ENCODE data around the gene TVP23A. TPM values are rescaled to one million over a fixed set of nuclear protein-coding genes. Genes with fewer than 3 reads are reported as not detected.
"Not testable (repeated sequence)": the region's sequence is repeated elsewhere in the genome, so short reads cannot be mapped to it uniquely, and the experiment has no call there.

TVP23A gene
- polyA plus RNA-seq, 4 donors: 0.73 to 1.5 TPM; not detected in 2

DNA sequence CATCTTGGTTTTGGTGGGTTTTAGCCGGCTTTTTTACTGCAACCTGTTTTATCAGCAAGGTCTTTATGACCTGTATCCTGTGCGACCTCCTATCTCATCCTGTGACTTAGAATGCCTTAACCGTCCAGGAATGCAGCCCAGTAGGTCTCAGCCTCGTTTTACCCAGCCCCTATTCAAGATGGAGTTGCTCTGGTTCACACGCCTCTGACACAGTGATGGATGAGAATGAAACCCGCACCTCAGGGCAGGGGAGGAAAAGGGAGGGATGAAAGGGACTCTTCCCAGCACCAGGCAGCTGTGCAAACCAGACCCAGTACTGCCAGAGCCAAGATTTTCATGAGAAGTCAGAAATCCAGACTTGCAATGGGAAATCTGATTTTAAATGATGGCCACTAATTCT lies 41.7 kb downstream of the TVP23A start:
- not testable (repeated sequence) for DNase-seq; FAIRE-seq; H3K9me3 ChIP-seq (ENCODE audit: control insufficient read depth in 2 of 2, insufficient read depth in 1 of 2, low read depth in 1 of 2, low read length in 1 of 2); H3K4me1 ChIP-seq (ENCODE audit: control insufficient read depth in 3 of 3, insufficient read depth in 2 of 3, low read depth in 1 of 3, low read length in 2 of 3); H3K36me3 ChIP-seq (ENCODE audit: control insufficient read depth in 3 of 3, insufficient read depth in 2 of 3, low read depth in 1 of 3, low read length in 3 of 3); H3K4me3 ChIP-seq (ENCODE audit: low read depth in 1 of 3, low read length in 3 of 3); H3K27me3 ChIP-seq (ENCODE audit: control insufficient read depth in 3 of 3, insufficient read depth in 3 of 3, low read length in 3 of 3); H3K27ac ChIP-seq (ENCODE audit: low read depth in 1 of 3, low read length in 2 of 3)
- 65 to 79% (median 74%) methylated on average over 6 of the region's 6 CpGs for WGBS, 3 donors

DNA sequence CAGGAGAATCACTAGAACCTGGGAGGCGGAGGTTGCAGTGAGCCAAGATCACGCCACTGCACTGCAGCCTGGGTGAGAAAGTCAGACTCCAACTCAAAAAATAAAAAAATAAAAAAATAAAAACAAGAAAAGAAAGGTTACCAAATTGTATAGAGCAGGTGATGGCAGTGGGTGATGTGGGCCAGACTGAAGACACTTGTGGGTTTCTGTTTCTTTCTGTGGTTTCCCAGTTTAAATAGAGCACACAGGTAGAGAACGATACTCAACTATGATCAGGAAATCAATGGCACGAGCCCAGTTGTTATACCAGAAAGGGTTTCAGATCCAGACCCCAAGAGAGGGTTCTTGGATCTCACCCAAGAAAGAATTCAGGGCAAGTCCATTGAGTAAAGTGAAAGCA lies 42.3 kb downstream of the TVP23A start:
- peak in 1 of 2 donors; percentile 19 for DNase-seq
- no peaks in the 10 kb centered on the region for H3K4me1 ChIP-seq (ENCODE audit: control insufficient read depth in 3 of 3, insufficient read depth in 2 of 3, low read depth in 1 of 3, low read length in 2 of 3)
- FAIRE-seq: no peak
- no peaks in the 10 kb centered on the region for H3K9me3 ChIP-seq (ENCODE audit: control insufficient read depth in 2 of 2, insufficient read depth in 1 of 2, low read depth in 1 of 2, low read length in 1 of 2)
- 72 to 84% (median 74%) methylated on average over 4 of the region's 4 CpGs for WGBS, 3 donors
- no peaks in the 10 kb centered on the region for H3K36me3 ChIP-seq (ENCODE audit: control insufficient read depth in 3 of 3, insufficient read depth in 2 of 3, low read depth in 1 of 3, low read length in 3 of 3)
- H3K4me3 ChIP-seq (ENCODE audit: low read depth in 1 of 3, low read length in 3 of 3): no peak overlapping the region
- H3K27me3 ChIP-seq (ENCODE audit: control insufficient read depth in 3 of 3, insufficient read depth in 3 of 3, low read length in 3 of 3): no peaks in the 10 kb centered on the region
- H3K27ac ChIP-seq (ENCODE audit: low read depth in 1 of 3, low read length in 2 of 3): no peak overlapping the region

DNA sequence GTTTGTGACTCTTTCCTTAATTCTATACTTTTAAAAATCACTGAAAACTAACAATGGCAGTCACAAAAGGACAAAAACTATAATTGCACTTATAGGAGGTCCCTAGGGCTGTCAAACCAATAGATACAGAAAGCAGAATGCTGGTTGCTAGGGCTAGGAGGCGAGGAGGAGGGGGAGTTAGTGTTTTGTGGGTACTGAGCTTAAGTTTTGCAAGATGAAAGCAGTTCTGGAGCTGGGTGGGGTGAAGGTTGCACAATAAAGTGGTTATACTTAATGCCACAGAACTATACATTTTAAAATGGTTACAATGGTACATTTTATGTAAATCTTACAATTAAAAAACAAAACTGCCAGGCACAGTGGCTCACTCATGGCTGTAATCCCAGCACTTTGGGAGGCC lies 47.7 kb downstream of the TVP23A start:
- no peaks in the 10 kb centered on the region for H3K9me3 ChIP-seq (ENCODE audit: control insufficient read depth in 2 of 2, insufficient read depth in 1 of 2, low read depth in 1 of 2, low read length in 1 of 2)

DNA sequence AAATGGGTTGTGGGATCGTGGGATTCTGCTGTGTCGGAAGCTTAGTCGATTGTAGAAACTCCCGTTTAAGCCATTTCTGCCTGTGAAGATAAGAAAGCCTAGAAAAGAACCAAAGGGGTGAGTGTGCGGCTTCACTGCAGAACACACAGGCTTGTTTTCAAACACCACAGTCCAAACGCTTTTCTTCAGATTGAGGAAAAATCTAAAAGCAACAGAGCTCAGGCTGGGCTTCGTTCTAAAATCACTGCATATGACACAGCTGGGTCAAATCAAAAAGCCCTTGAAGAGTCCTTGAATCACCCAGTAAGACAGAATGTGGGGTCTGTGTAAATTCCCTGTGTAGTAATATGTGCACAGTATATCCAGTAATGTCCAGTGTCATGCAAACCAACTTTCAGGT lies 49.2 kb downstream of the TVP23A start:
- Histone ChIP-seq H3K27me3 (ENCODE audit: control insufficient read depth in 3 of 3, insufficient read depth in 3 of 3, low read length in 3 of 3) (no peaks in the 10 kb centered on the region), H3K9me3 (ENCODE audit: control insufficient read depth in 2 of 2, insufficient read depth in 1 of 2, low read depth in 1 of 2, low read length in 1 of 2) (no peaks in the 10 kb centered on the region), H3K36me3 (ENCODE audit: control insufficient read depth in 3 of 3, insufficient read depth in 2 of 3, low read depth in 1 of 3, low read length in 3 of 3) (peaks cover 0 to 26% (median 3%) of the 10 kb centered on the region in 3 donors), H3K27ac (ENCODE audit: low read depth in 1 of 3, low read length in 2 of 3) (no peak overlapping the region), H3K4me3 (ENCODE audit: low read depth in 1 of 3, low read length in 3 of 3) (no peak overlapping the region), H3K4me1 (ENCODE audit: control insufficient read depth in 3 of 3, insufficient read depth in 2 of 3, low read depth in 1 of 3, low read length in 2 of 3) (no peaks in the 10 kb centered on the region)
- no peak for DNase-seq
- 84% methylated on average over 7 of the region's 7 CpGs for WGBS, 3 donors
- FAIRE-seq: no peak

More for the DNA sequence above, 47.7 kb downstream of the TVP23A start:
- H3K4me1 ChIP-seq (ENCODE audit: control insufficient read depth in 3 of 3, insufficient read depth in 2 of 3, low read depth in 1 of 3, low read length in 2 of 3): no peaks in the 10 kb centered on the region
- DNase-seq (no peak), FAIRE-seq (no peak)
- H3K36me3 ChIP-seq (ENCODE audit: control insufficient read depth in 3 of 3, insufficient read depth in 2 of 3, low read depth in 1 of 3, low read length in 3 of 3): peaks cover 0 to 14% (median 0%) of the 10 kb centered on the region in 3 donors
- no peak overlapping the region for H3K4me3 ChIP-seq (ENCODE audit: low read depth in 1 of 3, low read length in 3 of 3)
- 68 to 80% (median 79%) methylated on average over 1 of the region's 1 CpG for WGBS, 3 donors
- no peaks in the 10 kb centered on the region for H3K27me3 ChIP-seq (ENCODE audit: control insufficient read depth in 3 of 3, insufficient read depth in 3 of 3, low read length in 3 of 3)
- no peak overlapping the region for H3K27ac ChIP-seq (ENCODE audit: low read depth in 1 of 3, low read length in 2 of 3)

DNA sequence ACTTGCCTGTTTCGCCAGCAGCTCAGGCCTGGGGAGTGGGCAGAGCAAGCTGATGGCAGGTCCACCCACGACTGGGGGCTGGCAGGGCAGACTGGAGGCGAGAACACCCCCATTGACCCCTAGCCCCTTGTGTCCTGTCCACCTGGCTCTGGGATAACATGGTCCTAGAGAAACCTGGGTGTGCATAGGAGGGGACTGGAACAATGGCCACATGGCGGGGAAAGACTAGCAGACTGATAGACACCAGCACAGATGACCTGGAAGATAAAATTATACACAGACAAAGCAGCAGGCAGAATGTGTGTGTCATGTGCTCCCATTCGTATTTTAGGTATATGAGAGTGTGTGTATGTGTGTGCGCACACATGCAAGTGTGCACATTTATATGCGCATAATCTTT lies 51.5 kb downstream of the TVP23A start:
- H3K9me3 ChIP-seq (ENCODE audit: control insufficient read depth in 2 of 2, insufficient read depth in 1 of 2, low read depth in 1 of 2, low read length in 1 of 2): peaks cover 0 to 3% of the 10 kb centered on the region in 2 donors
- DNase-seq (no peak), FAIRE-seq (no peak)
- no peaks in the 10 kb centered on the region for H3K4me1 ChIP-seq (ENCODE audit: control insufficient read depth in 3 of 3, insufficient read depth in 2 of 3, low read depth in 1 of 3, low read length in 2 of 3)
- H3K36me3 ChIP-seq (ENCODE audit: control insufficient read depth in 3 of 3, insufficient read depth in 2 of 3, low read depth in 1 of 3, low read length in 3 of 3): peaks cover 0 to 47% (median 10%) of the 10 kb centered on the region in 3 donors
- 88 to 90% (median 89%) methylated on average over 7 of the region's 7 CpGs for WGBS, 3 donors
- H3K27me3 ChIP-seq (ENCODE audit: control insufficient read depth in 3 of 3, insufficient read depth in 3 of 3, low read length in 3 of 3): no peaks in the 10 kb centered on the region
- H3K27ac ChIP-seq (ENCODE audit: low read depth in 1 of 3, low read length in 2 of 3): no peak overlapping the region
- H3K4me3 ChIP-seq (ENCODE audit: low read depth in 1 of 3, low read length in 3 of 3): no peak overlapping the region

DNA sequence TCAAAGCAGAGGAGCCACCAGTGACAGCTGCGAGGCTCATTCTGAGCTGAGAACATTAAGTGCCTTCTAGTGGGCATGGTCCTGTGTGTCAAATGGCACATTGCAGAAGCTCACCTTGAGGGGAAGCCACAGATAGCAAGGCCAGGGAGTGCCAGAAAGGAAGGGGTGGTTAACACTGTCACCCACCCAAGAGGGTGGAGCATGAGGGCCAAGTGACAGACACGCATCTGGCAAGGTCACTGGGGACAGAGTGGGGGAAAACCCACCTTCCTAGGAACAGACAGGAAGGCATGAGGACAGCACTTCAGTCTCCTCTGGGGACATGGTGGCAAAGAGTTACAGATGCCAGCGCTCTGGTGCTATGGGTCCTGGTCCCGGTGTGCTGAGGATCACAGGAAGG lies 52.8 kb downstream of the TVP23A start:
- 77 to 96% (median 85%) methylated on average over 4 of the region's 4 CpGs for WGBS, 3 donors
- no peak for DNase-seq
- FAIRE-seq: no peak
- H3K27ac ChIP-seq (ENCODE audit: low read depth in 1 of 3, low read length in 2 of 3): no peak overlapping the region
- peaks cover 3 to 58% (median 17%) of the 10 kb centered on the region in 3 donors for H3K36me3 ChIP-seq (ENCODE audit: control insufficient read depth in 3 of 3, insufficient read depth in 2 of 3, low read depth in 1 of 3, low read length in 3 of 3)
- H3K4me1 ChIP-seq (ENCODE audit: control insufficient read depth in 3 of 3, insufficient read depth in 2 of 3, low read depth in 1 of 3, low read length in 2 of 3): no peaks in the 10 kb centered on the region
- no peak overlapping the region for H3K4me3 ChIP-seq (ENCODE audit: low read depth in 1 of 3, low read length in 3 of 3)
- no peaks in the 10 kb centered on the region for H3K27me3 ChIP-seq (ENCODE audit: control insufficient read depth in 3 of 3, insufficient read depth in 3 of 3, low read length in 3 of 3)
- peaks cover 0 to 3% of the 10 kb centered on the region in 2 donors for H3K9me3 ChIP-seq (ENCODE audit: control insufficient read depth in 2 of 2, insufficient read depth in 1 of 2, low read depth in 1 of 2, low read length in 1 of 2)

DNA sequence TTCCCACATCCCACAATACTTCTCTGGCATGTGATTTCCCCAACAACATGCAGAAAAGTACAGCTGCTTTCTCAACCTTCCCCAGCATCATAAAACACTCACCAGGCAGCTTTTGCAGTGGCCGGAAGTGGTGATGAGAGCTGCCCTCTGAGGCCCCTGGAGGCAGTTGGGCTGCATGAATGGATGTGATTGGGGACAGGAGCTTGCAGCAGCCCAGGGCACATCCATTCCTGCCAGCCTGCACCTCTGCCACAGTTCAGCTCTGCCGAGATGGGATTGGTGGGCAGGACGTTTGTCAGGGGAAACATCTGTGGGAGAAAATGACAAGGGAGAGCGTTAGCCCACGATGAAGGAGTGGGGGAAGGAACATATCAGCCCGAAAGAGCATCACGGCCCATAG lies 55.1 kb downstream of the TVP23A start:
- H3K36me3 ChIP-seq (ENCODE audit: control insufficient read depth in 3 of 3, insufficient read depth in 2 of 3, low read depth in 1 of 3, low read length in 3 of 3): peaks cover 18 to 66% (median 19%) of the 10 kb centered on the region in 3 donors
- H3K4me3 ChIP-seq (ENCODE audit: low read depth in 1 of 3, low read length in 3 of 3): no peak overlapping the region
- 94 to 100% (median 96%) methylated on average over 7 of the region's 7 CpGs for WGBS, 3 donors
- no peaks in the 10 kb centered on the region for H3K27me3 ChIP-seq (ENCODE audit: control insufficient read depth in 3 of 3, insufficient read depth in 3 of 3, low read length in 3 of 3)
- no peak for DNase-seq
- no peak overlapping the region for H3K27ac ChIP-seq (ENCODE audit: low read depth in 1 of 3, low read length in 2 of 3)
- H3K9me3 ChIP-seq (ENCODE audit: control insufficient read depth in 2 of 2, insufficient read depth in 1 of 2, low read depth in 1 of 2, low read length in 1 of 2): peaks cover 0 to 3% of the 10 kb centered on the region in 2 donors
- H3K4me1 ChIP-seq (ENCODE audit: control insufficient read depth in 3 of 3, insufficient read depth in 2 of 3, low read depth in 1 of 3, low read length in 2 of 3): no peaks in the 10 kb centered on the region
- no peak for FAIRE-seq

DNA sequence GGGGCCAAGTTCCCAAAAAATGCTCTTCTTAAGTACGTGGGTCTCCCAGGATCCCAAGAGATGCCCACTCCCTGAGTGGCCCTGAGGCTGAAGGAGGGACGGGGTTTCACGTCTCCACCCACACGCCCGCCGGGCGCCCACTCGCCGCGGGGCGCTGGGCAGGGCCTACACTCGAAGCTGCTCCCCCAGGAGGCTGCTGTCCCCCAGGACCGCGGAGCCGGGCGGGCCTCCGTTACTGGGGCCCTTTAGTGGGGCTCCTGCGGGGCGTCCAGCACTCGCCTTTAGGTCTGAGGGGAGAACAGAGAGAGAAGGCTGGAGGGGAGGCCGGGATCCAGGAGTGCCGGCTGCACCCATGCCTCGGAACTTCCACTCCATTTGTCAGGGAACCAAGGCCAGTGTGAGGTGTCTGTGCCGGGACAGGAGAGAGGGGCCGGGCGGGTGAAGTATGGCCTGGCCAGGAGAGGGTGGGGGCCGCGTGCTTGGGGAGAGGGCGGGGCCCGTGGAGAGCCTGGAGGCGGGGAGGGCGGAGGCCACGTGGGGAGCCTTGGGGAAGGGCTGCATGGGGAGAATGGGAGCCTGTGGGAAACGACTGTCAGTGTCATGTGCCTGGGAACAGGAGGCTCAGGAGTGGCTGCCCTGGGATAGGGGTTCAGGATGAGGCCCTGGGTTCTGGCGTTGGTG lies 56.1 kb downstream of the TVP23A start:
- DNase-seq (no peak), FAIRE-seq (no peak)
- H3K27ac ChIP-seq (ENCODE audit: low read depth in 1 of 3, low read length in 2 of 3): no peak overlapping the region
- no peak overlapping the region for H3K4me3 ChIP-seq (ENCODE audit: low read depth in 1 of 3, low read length in 3 of 3)
- no peaks in the 10 kb centered on the region for H3K4me1 ChIP-seq (ENCODE audit: control insufficient read depth in 3 of 3, insufficient read depth in 2 of 3, low read depth in 1 of 3, low read length in 2 of 3)
- peaks cover 21 to 76% (median 28%) of the 10 kb centered on the region in 3 donors for H3K36me3 ChIP-seq (ENCODE audit: control insufficient read depth in 3 of 3, insufficient read depth in 2 of 3, low read depth in 1 of 3, low read length in 3 of 3)
- WGBS, 3 donors: 91 to 96% (median 93%) methylated on average over 30 to 35 of the region's 35 CpGs
- no peaks in the 10 kb centered on the region for H3K27me3 ChIP-seq (ENCODE audit: control insufficient read depth in 3 of 3, insufficient read depth in 3 of 3, low read length in 3 of 3)
- H3K9me3 ChIP-seq (ENCODE audit: control insufficient read depth in 2 of 2, insufficient read depth in 1 of 2, low read depth in 1 of 2, low read length in 1 of 2): peaks cover 0 to 3% of the 10 kb centered on the region in 2 donors

DNA sequence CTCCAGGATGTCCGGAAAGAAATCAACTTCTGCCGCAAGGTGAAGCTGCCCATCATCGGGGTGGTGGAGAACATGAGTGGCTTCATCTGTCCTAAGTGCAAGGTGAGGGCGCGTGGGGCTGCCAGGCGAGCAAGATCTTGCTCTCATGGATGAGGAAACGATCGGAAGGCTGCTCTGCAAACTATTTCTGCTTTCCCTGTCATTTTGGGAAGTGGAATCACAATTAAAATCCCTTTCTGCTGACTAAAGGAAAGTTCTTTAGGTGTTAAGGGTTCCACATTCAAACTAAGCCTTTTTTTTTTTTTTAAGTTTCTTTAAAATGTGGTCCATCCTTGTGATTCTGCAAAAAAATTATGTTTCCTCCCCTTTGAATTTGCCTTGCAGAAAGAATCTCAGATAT lies 57.2 kb downstream of the TVP23A start:
- peaks cover 21 to 84% (median 30%) of the 10 kb centered on the region in 3 donors for H3K36me3 ChIP-seq (ENCODE audit: control insufficient read depth in 3 of 3, insufficient read depth in 2 of 3, low read depth in 1 of 3, low read length in 3 of 3)
- DNase-seq: no peak
- no peak for FAIRE-seq
- no peak overlapping the region for H3K27ac ChIP-seq (ENCODE audit: low read depth in 1 of 3, low read length in 2 of 3)
- no peak overlapping the region for H3K4me3 ChIP-seq (ENCODE audit: low read depth in 1 of 3, low read length in 3 of 3)
- WGBS, 3 donors: 88 to 93% (median 92%) methylated on average over 8 of the region's 8 CpGs
- H3K27me3 ChIP-seq (ENCODE audit: control insufficient read depth in 3 of 3, insufficient read depth in 3 of 3, low read length in 3 of 3): no peaks in the 10 kb centered on the region
- no peaks in the 10 kb centered on the region for H3K4me1 ChIP-seq (ENCODE audit: control insufficient read depth in 3 of 3, insufficient read depth in 2 of 3, low read depth in 1 of 3, low read length in 2 of 3)
- H3K9me3 ChIP-seq (ENCODE audit: control insufficient read depth in 2 of 2, insufficient read depth in 1 of 2, low read depth in 1 of 2, low read length in 1 of 2): peaks cover 0 to 3% of the 10 kb centered on the region in 2 donors

Measured in small intestine (tissue), 7 donors.